HepG2 (cell line): ENCODE data around the gene LAG3. TPM values are rescaled to one million over a fixed set of nuclear protein-coding genes. Genes with fewer than 3 reads are reported as not detected.

ENCODE experiments used
- ATAC-seq: fragments of 200-7000 bp; cut with Tn5 transposase; 3 replicates; pipeline ENCODE4 v1.9.1; 2020; ENCODE audit warnings: mild to moderate bottlenecking, moderate library complexity
- BruUV-seq: library from RNA; stranded (reverse); fragments of 400-500 nt; replicated peaks from 2 replicates; lab custom pipeline; 2021; lab: Mats Ljungman, UMichigan
- CTCF ChIA-PET: fragments of 300-600 bp; formaldehyde crosslinking; extraction: SDS; loops from one replicate; lab custom pipeline; 2021; ENCODE audit warnings: low total read pairs, inconsistent platforms, low intra/inter-chr PET ratio; lab: Yijun Ruan, JAX
- POLR2A ChIA-PET: fragments of 350-600 bp; sonication (Branson Sonifier 250); formaldehyde crosslinking; loops from one replicate; lab custom pipeline; 2020; ENCODE audit warnings: antibody characterized with exemption, inconsistent platforms; lab: Yijun Ruan, JAX
- DNase-seq: peaks from one replicate; pipeline ENCODE4 v3.0.0-alpha.2; 2015; ENCODE audit warnings: low spot score
- FAIRE-seq: peaks from 3 replicates; lab custom pipeline; 2011; peaks lifted over from hg19 to GRCh38; lab: Jason Lieb, UNC
- H2AFZ ChIP-seq: one replicate; pipeline ENCODE4 v1.6.1; 2011; ENCODE audit warnings: low read length, inconsistent platforms
- H3K27ac ChIP-seq: fragments of 300-600 bp; 3 replicates; pipeline ENCODE4 v1.8.0; 2011; ENCODE audit warnings: mixed run types, mild to moderate bottlenecking, mixed read lengths, low read length, inconsistent platforms; ENCODE audit not compliant: insufficient read depth; ENCODE audit errors: extremely low read length
- H3K27me3 ChIP-seq, 2 experiments: fragments of 200-600 bp in 1 of 2; 2 replicates in 1 of 2; 3 replicates in 1 of 2; pipeline versions ENCODE4 v1.6.0 to v1.8.0; 2011; ENCODE audit warnings: low read length in 2 of 2, mild to moderate bottlenecking in 2 of 2, moderate library complexity in 2 of 2, inconsistent platforms in 1 of 2; ENCODE audit not compliant: insufficient read depth in 2 of 2, control insufficient read depth in 1 of 2
- H3K36me3 ChIP-seq, 2 experiments: fragments of 200-600 bp in 1 of 2; replicated peaks in 1 of 2; 2 replicates in 1 of 2; 3 replicates in 1 of 2; pipeline versions ENCODE4 v1.5.1 to v1.8.0; 2011; ENCODE audit warnings: low read length in 2 of 2, inconsistent platforms in 1 of 2; ENCODE audit not compliant: insufficient read depth in 2 of 2, control insufficient read depth in 1 of 2
- H3K4me1 ChIP-seq: 2 replicates; pipeline ENCODE4 v1.5.1; 2012; ENCODE audit warnings: low read length, inconsistent platforms; ENCODE audit not compliant: insufficient read depth
- H3K4me2 ChIP-seq: 2 replicates; pipeline ENCODE4 v1.6.0; 2011; ENCODE audit warnings: low read depth, low read length, inconsistent platforms
- H3K4me3 ChIP-seq, 3 experiments: fragments of 200-600 bp in 1 of 3; sonication (generic), shearing (Covaris generic) in 1 of 3; replicated peaks in 1 of 3; 2 replicates each; pipeline ENCODE4 v1.5.1; 2011 to 2016; ENCODE audit warnings: low read length in 3 of 3, inconsistent platforms in 2 of 3, low read depth in 2 of 3, mild to moderate bottlenecking in 2 of 3, control low read depth in 1 of 3, mixed read lengths in 1 of 3; ENCODE audit not compliant: insufficient read depth in 1 of 3
- H3K79me2 ChIP-seq: one replicate; pipeline ENCODE4 v1.6.1; 2011; ENCODE audit warnings: low read length, inconsistent platforms; ENCODE audit not compliant: insufficient read depth
- H3K9ac ChIP-seq: 2 replicates; pipeline ENCODE4 v1.6.0; 2011; ENCODE audit warnings: mild to moderate bottlenecking, low read depth, low read length, inconsistent platforms; ENCODE audit not compliant: insufficient read depth
- H3K9me3 ChIP-seq: 2 replicates; pipeline ENCODE4 v1.5.1; 2012; ENCODE audit warnings: mild to moderate bottlenecking, low read length
- H4K20me1 ChIP-seq: 2 replicates; pipeline ENCODE4 v1.6.0; 2011; ENCODE audit warnings: inconsistent platforms, mild to moderate bottlenecking, low read length, moderate library complexity; ENCODE audit not compliant: insufficient read depth
- DZIP1 ChIP-seq: sonication (generic); formaldehyde crosslinking; IDR thresholded peaks from 2 replicates; pipeline ENCODE4 v1.5.0; 2020; ENCODE audit warnings: mild to moderate bottlenecking, missing genetic modification reagents
- HDAC6 ChIP-seq: fragments of 200-600 bp; sonication (generic); IDR thresholded peaks from 2 replicates; pipeline ENCODE4 v1.7.0; 2017; ENCODE audit warnings: mild to moderate bottlenecking, antibody characterized with exemption, low read length, low read depth
- HES4 ChIP-seq: sonication (generic); formaldehyde crosslinking; IDR thresholded peaks from 2 replicates; pipeline ENCODE4 v1.9.0; 2021; ENCODE audit warnings: mild to moderate bottlenecking, missing genetic modification reagents, borderline replicate concordance
- MBNL3 ChIP-seq: fragments of 250-450 bp; sonication (Bioruptor Pico); conservative IDR thresholded peaks from 2 replicates; pipeline ENCODE4 v1.8.0; 2022; ENCODE audit warnings: mild to moderate bottlenecking, inconsistent platforms
- NR2F6 ChIP-seq, 2 experiments: IDR thresholded peaks; 2 replicates each; pipeline ENCODE4 v1.6.1; 2016; ENCODE audit warnings: antibody characterized with exemption in 1 of 2, mild to moderate bottlenecking in 1 of 2
- NRL ChIP-seq: sonication (generic); formaldehyde crosslinking; IDR thresholded peaks from 2 replicates; pipeline ENCODE4 v1.5.0; 2020; ENCODE audit warnings: missing genetic modification reagents, mild to moderate bottlenecking, moderate library complexity, borderline replicate concordance
- PHF21A ChIP-seq: sonication (generic); formaldehyde crosslinking; IDR thresholded peaks from 2 replicates; pipeline ENCODE4 v1.5.0; 2020; ENCODE audit warnings: mild to moderate bottlenecking, missing genetic modification reagents
- PITX1 ChIP-seq: sonication (generic); formaldehyde crosslinking; IDR thresholded peaks from 2 replicates; pipeline ENCODE4 v1.5.1; 2020; ENCODE audit warnings: mild to moderate bottlenecking, missing genetic modification reagents
- ZNF414 ChIP-seq: sonication (generic); formaldehyde crosslinking; IDR thresholded peaks from 2 replicates; pipeline ENCODE4 v1.5.0; 2020; ENCODE audit warnings: missing genetic modification reagents
- ZNF432 ChIP-seq: sonication (generic); formaldehyde crosslinking; IDR thresholded peaks from 2 replicates; pipeline ENCODE4 v1.5.0; 2020; ENCODE audit warnings: missing genetic modification reagents, mild to moderate bottlenecking, borderline replicate concordance
- ZNF441 ChIP-seq: sonication (generic); formaldehyde crosslinking; IDR thresholded peaks from 2 replicates; pipeline ENCODE4 v1.7.0; 2021; ENCODE audit warnings: missing genetic modification reagents, borderline replicate concordance
- ZNF652 ChIP-seq: IDR thresholded peaks from 2 replicates; pipeline ENCODE4 v1.6.1; 2016; ENCODE audit warnings: low read depth, borderline replicate concordance
- ZNF761 ChIP-seq: sonication (generic); formaldehyde crosslinking; conservative IDR thresholded peaks from 2 replicates; pipeline ENCODE4 v1.4.0; 2020; ENCODE audit warnings: mild to moderate bottlenecking, missing genetic modification reagents
- ZSCAN31 ChIP-seq: sonication (generic); formaldehyde crosslinking; IDR thresholded peaks from 2 replicates; pipeline ENCODE4 v1.5.0; 2020; ENCODE audit warnings: low read depth, mild to moderate bottlenecking, missing genetic modification reagents
- WGBS: methylation state at CpG from one replicate; pipeline ENCODE4 v1.1.6; 2017; ENCODE audit warnings: low lambda C conversion rate; 5-methylcytosine and 5-hydroxymethylcytosine counted together
- in situ Hi-C: cut with HindIII; loops from 2 replicates; pipeline ENCODE4 v1.10.0; 2017; ENCODE audit warnings: low pct_unique_long_range_greater_than_20kb; ENCODE audit not compliant: extremely low pct_ligation_motif_present
- intact Hi-C: fragments of 100-400 bp; cut with micrococcal nuclease; formaldehyde crosslinking; loops from one replicate; pipeline ENCODE4 v1.10.0; 2022; ENCODE audit not compliant: unreplicated experiment
- polyA plus RNA-seq, 8 experiments: library from polyadenylated mRNA; depleted of rRNA in 3 of 8; stranded (reverse) in 7 of 8; unstranded in 1 of 8; fragments of >200 nt; fragmentation: Illumina TruSeq in 4 of 8; extraction: Trizol in 4 of 8; gene quantifications; 2 replicates each; pipeline versions ENCODE4 v1.2.1 to v1.2.3, GENCODE V29; 2011 to 2016; ENCODE audit warnings: low read depth in 4 of 8, missing spikeins in 1 of 8, mixed read lengths in 1 of 8; ENCODE audit not compliant: insufficient read depth in 1 of 8
- total RNA-seq, 5 experiments: library from RNA; depleted of rRNA; stranded (reverse); fragments of >200 nt; fragmentation: Illumina TruSeq; extraction: Trizol; gene quantifications; 2 replicates each; pipeline ENCODE4 v1.2.3, GENCODE V29; 2016; ENCODE audit warnings: low read depth in 1 of 5
- TF ChIP-seq, protein P1 (sequence below): sonication (generic); formaldehyde crosslinking; IDR thresholded peaks from 2 replicates; pipeline ENCODE4 v1.5.1; 2020; ENCODE audit warnings: missing genetic modification reagents, mild to moderate bottlenecking, borderline replicate concordance
- TF ChIP-seq, protein P2 (sequence below): IDR thresholded peaks from 2 replicates; pipeline ENCODE4 v1.6.1; 2016

Gene LAG3
- total and polyA plus RNA-seq, 2 of the 13 experiments (the other 11 are each of a cell fraction or from before 2014, with no cell fraction given): 0.11 to 0.26 TPM

DNA sequence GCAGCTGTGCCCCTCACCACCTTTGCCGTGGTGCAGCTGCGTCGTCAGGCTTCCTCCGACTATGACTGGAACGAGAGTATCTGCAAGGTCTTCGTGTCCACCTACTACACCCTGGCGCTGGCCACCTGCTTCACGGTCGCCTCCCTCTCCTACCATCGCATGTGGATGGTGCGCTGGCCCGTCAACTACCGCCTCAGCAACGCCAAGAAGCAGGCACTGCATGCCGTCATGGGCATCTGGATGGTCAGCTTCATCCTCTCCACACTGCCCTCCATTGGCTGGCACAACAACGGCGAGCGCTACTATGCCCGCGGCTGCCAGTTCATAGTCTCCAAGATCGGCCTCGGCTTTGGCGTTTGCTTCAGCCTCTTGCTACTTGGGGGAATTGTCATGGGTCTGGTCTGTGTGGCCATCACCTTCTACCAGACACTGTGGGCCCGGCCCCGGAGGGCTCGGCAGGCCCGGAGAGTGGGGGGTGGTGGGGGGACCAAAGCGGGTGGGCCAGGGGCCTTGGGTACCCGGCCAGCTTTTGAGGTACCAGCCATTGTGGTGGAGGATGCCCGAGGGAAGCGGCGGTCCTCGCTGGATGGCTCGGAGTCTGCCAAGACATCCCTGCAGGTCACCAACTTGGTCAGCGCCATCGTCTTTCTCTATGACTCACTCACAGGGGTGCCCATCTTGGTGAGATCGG, 51.9 kb downstream of the LAG3 start (continued):
- TF ChIP-seq, protein P1, sequence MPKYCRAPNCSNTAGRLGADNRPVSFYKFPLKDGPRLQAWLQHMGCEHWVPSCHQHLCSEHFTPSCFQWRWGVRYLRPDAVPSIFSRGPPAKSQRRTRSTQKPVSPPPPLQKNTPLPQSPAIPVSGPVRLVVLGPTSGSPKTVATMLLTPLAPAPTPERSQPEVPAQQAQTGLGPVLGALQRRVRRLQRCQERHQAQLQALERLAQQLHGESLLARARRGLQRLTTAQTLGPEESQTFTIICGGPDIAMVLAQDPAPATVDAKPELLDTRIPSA (CRISPR knock-in tag): no peak
- TF ChIP-seq ZNF652 (CRISPR knock-in tag): no peak

- POLR2A ChIA-PET: interaction anchor here (1.2 kb wide), 1 partner anchor 72 kb away, joined by 6 read pairs; the partner anchor contains the start of gene MLF2
- in situ Hi-C loops: loop anchor here (5.0 kb wide), 1 partner anchor 73 kb away; the partner anchor contains the start of gene MLF2
- BruUV-seq: no TSS peak
- no peak for TF ChIP-seq PHF21A
- no peak for TF ChIP-seq ZNF414
- TF ChIP-seq ZNF441 (CRISPR knock-in tag): no peak
- TF ChIP-seq, protein P2, sequence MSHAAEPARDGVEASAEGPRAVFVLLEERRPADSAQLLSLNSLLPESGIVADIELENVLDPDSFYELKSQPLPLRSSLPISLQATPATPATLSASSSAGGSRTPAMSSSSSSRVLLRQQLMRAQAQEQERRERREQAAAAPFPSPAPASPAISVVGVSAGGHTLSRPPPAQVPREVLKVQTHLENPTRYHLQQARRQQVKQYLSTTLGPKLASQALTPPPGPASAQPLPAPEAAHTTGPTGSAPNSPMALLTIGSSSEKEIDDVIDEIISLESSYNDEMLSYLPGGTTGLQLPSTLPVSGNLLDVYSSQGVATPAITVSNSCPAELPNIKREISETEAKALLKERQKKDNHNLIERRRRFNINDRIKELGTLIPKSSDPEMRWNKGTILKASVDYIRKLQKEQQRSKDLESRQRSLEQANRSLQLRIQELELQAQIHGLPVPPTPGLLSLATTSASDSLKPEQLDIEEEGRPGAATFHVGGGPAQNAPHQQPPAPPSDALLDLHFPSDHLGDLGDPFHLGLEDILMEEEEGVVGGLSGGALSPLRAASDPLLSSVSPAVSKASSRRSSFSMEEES: no peak
- TF ChIP-seq HES4 (CRISPR knock-in tag): no peak
- no peak for TF ChIP-seq NR2F6 (IDR thresholded peaks at IDR 0.05)
- TF ChIP-seq NR2F6 (CRISPR knock-in tag; IDR thresholded peaks at IDR 0.05): no peak
- TF ChIP-seq ZNF432 (CRISPR knock-in tag): no peak
- TF ChIP-seq HDAC6: no peak
- 0 out of 2 replicates have a peak, but pooled peaks have one; percentile 58 for TF ChIP-seq DZIP1 (CRISPR knock-in tag)
- TF ChIP-seq ZSCAN31 (CRISPR knock-in tag): no peak
- TF ChIP-seq PITX1 (CRISPR knock-in tag): no peak
- TF ChIP-seq MBNL3 (CRISPR knock-in tag): no peak
- 0 out of 2 replicates have a peak, but pooled peaks have one; percentile 23 for TF ChIP-seq NRL (CRISPR knock-in tag)
- 0 out of 2 replicates have a peak, but pooled peaks have one; percentile 18 for TF ChIP-seq ZNF761 (CRISPR knock-in tag)
These were observed 52.6 kb downstream of the LAG3 start for GRCh38 chr12:6824901-6825381.

More at GRCh38 chr12:6824901-6825381, 52.6 kb downstream of the LAG3 start:
- DNase-seq (no peak), FAIRE-seq (no peak), ATAC-seq (no peak)
- Histone ChIP-seq H3K9ac (no peak overlapping the region), H3K27ac (no peak overlapping the region), H2AFZ (no peak overlapping the region), H3K4me1 (peaks cover 33% of the 10 kb centered on the region), H3K36me3 (no peaks in the 10 kb centered on the region), H3K4me3 (no peak overlapping the region), H3K9me3 (no peaks in the 10 kb centered on the region), H3K79me2 (peaks cover 16% of the 10 kb centered on the region), H4K20me1 (no peaks in the 10 kb centered on the region), H3K4me2 (no peak overlapping the region), H3K27me3 (peaks cover 5 to 12% of the 10 kb centered on the region in 2 experiments; a peak in 4 of 5 replicates)
- intact Hi-C loops: loop anchor here (1.0 to 10.0 kb wide), 4 partner anchors 46 to 210 kb away; partner anchors contain the start of gene MLF2
- CTCF ChIA-PET: interaction anchor here (0.8 to 2.6 kb wide), 7 partner anchors 67 to 207 kb away, joined by 3 to 34 read pairs (median 5); partner anchors contain the start of gene MLF2
- 62% methylated on average over 12 of the region's 12 CpGs for WGBS
